ENCODE data around the gene B3GALT5.

Gene B3GALT5

GRCh38 chr21:39696196-39696595 is 83.5 kb downstream of the B3GALT5 start:
- DNase-seq (ENCODE audit: low read depth) = no peak

DNA sequence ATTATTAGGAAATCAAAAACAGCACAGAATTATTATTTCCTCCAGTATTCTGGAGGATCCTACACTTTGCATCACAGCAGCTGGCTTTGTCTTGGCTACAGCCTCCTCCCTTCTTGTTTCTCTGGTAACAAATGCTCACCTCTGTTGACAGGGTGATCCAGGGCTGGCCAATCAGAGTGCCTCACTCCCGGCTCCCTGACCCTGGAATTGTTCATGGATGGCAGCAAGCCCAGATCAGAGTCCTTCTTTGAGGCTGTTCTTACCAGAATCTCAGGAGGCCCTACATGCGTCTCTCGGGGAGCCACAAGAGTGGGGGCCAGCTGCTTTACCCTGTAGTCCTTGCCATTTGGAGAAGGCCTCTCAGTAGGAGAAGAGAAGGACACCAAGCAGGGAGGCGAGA is 83.9 kb downstream of the B3GALT5 start:
- DNase-seq (ENCODE audit: low read depth) = no peak

DNA sequence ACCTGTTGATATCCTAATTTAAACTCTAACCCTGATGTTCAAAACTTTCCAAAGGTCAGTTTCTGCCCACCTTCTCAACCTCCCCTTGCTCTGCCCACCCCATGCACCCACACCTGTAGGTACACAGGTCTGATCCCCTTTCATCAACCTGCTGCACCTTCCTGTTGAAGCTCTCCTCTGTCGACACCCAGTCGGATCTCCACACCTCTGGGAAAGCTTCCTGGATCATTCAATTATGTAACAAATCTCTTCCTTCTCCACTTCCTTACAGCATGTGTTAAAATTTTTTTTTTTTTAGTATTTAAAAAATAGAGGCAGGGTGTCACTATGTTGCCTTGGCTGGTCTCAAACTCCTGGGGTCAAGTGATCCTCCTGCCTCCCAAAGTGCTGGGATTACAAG is 87.6 kb downstream of the B3GALT5 start:
- DNase-seq (ENCODE audit: low read depth) = no peak

GRCh38 chr21:39703578-39703977 is 90.8 kb downstream of the B3GALT5 start:
- DNase-seq (ENCODE audit: low read depth) = no peak

DNA sequence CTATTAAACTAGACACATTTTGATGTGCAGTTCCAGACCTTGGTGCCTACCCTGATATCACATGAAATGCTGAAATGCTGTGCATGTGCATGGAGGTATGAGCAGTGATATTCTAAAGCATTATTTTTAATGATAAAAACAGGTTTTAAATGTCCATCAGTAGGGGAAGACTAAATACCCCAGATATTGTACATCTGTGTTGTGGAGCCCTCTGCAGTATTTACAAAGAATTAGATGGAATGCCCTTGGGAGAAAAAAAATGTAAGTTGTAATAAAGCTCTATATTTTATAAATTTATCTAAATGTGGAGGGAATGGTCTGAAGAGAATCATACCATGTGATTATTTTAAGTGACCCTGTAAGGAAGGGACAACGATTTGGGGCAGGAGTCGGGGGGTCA is 93.1 kb downstream of the B3GALT5 start:
- no peak for DNase-seq (ENCODE audit: low read depth)

- DNase-seq (ENCODE audit: low read depth) = no peak
Observed at GRCh38 chr21:39707316-39707715, 94.6 kb downstream of the B3GALT5 start.

GRCh38 chr21:39710866-39711265 is 98.1 kb downstream of the B3GALT5 start:
- no peak for DNase-seq (ENCODE audit: low read depth)

- DNase-seq (ENCODE audit: low read depth) = no peak
Observed at GRCh38 chr21:39712273-39712672, 99.5 kb downstream of the B3GALT5 start.

DNA sequence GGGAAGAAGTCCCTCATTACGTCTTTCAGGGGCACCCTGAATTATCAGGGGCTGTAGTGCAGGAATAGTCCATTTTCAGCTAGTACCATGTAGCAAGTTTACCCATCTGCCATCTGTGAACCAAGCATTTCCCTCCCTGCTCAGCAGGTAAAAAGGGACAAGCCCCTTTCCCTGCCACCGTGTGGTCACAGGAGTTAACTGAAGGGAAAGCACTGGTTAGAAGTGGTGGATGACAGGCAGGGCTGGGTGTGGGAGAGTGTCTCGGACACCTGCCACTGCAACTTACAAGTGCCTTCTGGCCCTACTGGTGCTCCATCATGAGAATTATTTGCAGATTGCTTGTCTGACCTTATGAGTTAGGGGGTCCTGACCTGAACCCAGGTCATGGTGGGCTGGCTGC is 100.2 kb downstream of the B3GALT5 start:
- DNase-seq (ENCODE audit: low read depth) = no peak

GRCh38 chr21:39713905-39714304 is 101.2 kb downstream of the B3GALT5 start:
- DNase-seq (ENCODE audit: low read depth) = no peak

- DNase-seq (ENCODE audit: low read depth) = no peak
Observed at GRCh38 chr21:39714331-39714730, 101.6 kb downstream of the B3GALT5 start.

GRCh38 chr21:39715804-39716397 is 103.2 kb downstream of the B3GALT5 start:
- peak; percentile 5 for DNase-seq (ENCODE audit: low read depth)

- no peak for DNase-seq (ENCODE audit: low read depth)
Observed at GRCh38 chr21:39720126-39720778, 107.5 kb downstream of the B3GALT5 start.

DNA sequence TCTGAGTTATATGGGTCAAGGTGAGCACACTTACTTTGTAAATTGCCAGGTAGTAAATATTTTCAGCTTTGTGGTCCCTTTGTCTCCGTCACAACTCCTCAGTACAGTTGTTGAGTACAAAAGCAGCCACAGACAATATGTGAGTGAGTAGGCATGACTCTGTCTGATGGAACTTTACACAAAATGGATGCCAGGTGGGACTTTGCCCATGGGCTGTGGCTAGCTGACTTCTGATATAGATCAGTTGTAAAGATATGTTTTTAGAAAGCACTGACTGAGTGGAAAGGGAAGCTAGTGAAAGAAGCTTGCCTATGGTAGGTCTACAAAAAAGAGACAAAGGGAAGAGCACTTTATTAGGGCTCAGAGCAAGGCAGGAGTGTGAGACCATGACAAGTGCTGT is 109.1 kb downstream of the B3GALT5 start:
- no peak for DNase-seq (ENCODE audit: low read depth)
